Right renal cortex interstitium (tissue), 3 donors: Measurements from ENCODE around the gene FLNB. TPM values are rescaled to one million over a fixed set of nuclear protein-coding genes. Genes with fewer than 3 reads are reported as not detected.

Experiments
- DNase-seq, 3 donors: peaks; one replicate each; pipeline ENCODE4 v3.0.0-alpha.2; 2013; ENCODE audit warnings: low read depth in 3 of 3, low spot score in 2 of 3
- polyA plus RNA-seq, 3 donors: library from polyadenylated mRNA; unstranded; fragments of 120-200 nt; gene quantifications; one replicate each; pipeline ENCODE4 v1.2.1, GENCODE V29; 2013; ENCODE audit not compliant: insufficient read length in 3 of 3

FLNB gene
- polyA plus RNA-seq, 3 donors: 164 to 165 (median 165) TPM

- no peak for DNase-seq
These were observed 121.0 kb downstream of the FLNB start for GRCh38 chr3:58129041-58129770.

GRCh38 chr3:58130591-58130990 is 122.4 kb downstream of the FLNB start:
- no peak for DNase-seq

- DNase-seq: no peak
These were observed 123.0 kb downstream of the FLNB start for GRCh38 chr3:58131101-58131825.

GRCh38 chr3:58132850-58133249 is 124.6 kb downstream of the FLNB start:
- DNase-seq: no peak

GRCh38 chr3:58134468-58134867 is 126.2 kb downstream of the FLNB start:
- DNase-seq: no peak

GRCh38 chr3:58135712-58136543 is 127.7 kb downstream of the FLNB start:
- no peak for DNase-seq

GRCh38 chr3:58137306-58137705 is 129.1 kb downstream of the FLNB start:
- no peak for DNase-seq

- DNase-seq: no peak
These were observed 133.6 kb downstream of the FLNB start for GRCh38 chr3:58141766-58142345.

- DNase-seq: no peak
These were observed 135.3 kb downstream of the FLNB start for GRCh38 chr3:58143417-58144055.

GRCh38 chr3:58144478-58145325 is 136.5 kb downstream of the FLNB start:
- no peak for DNase-seq

GRCh38 chr3:58148049-58148448 is 139.8 kb downstream of the FLNB start:
- no peak for DNase-seq

- DNase-seq: no peak
These were observed 142.0 kb downstream of the FLNB start for GRCh38 chr3:58150130-58150809.

- DNase-seq: no peak
These were observed 142.6 kb downstream of the FLNB start for GRCh38 chr3:58150810-58151199.

GRCh38 chr3:58151637-58152036 is 143.4 kb downstream of the FLNB start:
- DNase-seq: no peak

GRCh38 chr3:58152225-58153015 is 144.2 kb downstream of the FLNB start:
- no peak for DNase-seq

GRCh38 chr3:58153371-58153770 is 145.1 kb downstream of the FLNB start:
- no peak for DNase-seq

GRCh38 chr3:58154626-58155449 is 146.6 kb downstream of the FLNB start:
- DNase-seq: no peak
